CD8-positive, alpha-beta memory T cell (primary cell): ENCODE data around the gene PPP1R2B. TPM values are rescaled to one million over a fixed set of nuclear protein-coding genes. Genes with fewer than 3 reads are reported as not detected.

Source experiments
- polyA plus RNA-seq: library from polyadenylated mRNA; unstranded; fragments of 300-500 nt; fragmentation: Illumina TruSeq; gene quantifications from one replicate; pipeline ENCODE4 v1.2.3, GENCODE V29; 2021
- total RNA-seq, 2 experiments: library from RNA; stranded (reverse); gene quantifications; one replicate each; pipeline ENCODE4 v1.2.3, GENCODE V29; 2021

Gene PPP1R2B
- total and polyA plus RNA-seq, 3 experiments from 2014 or later = 0.10 to 0.18 TPM; not detected in 1

Other genes starting within 250 kb of the PPP1R2B start
- 1 to 10 TPM in 1 of 2 experiments, under 1 TPM in 1; 0.60 to 1.5 TPM for gene TIMD4, start 112.9 kb downstream of the PPP1R2B start, total RNA-seq
- 3.3 TPM for gene TIMD4, start 112.9 kb downstream of the PPP1R2B start, polyA plus RNA-seq
- under 1 TPM; 0.27 to 0.61 TPM for gene HAVCR1, start 208.8 kb downstream of the PPP1R2B start, total RNA-seq
- gene HAVCR1, start 208.8 kb downstream of the PPP1R2B start, polyA plus RNA-seq = 0.91 TPM